ENCODE measurements around the gene CBR1. TPM values are rescaled to one million over a fixed set of nuclear protein-coding genes. Genes with fewer than 3 reads are reported as not detected.

Gene CBR1
- total RNA-seq, 1 experiment from 2014 or later = 297 TPM

DNA sequence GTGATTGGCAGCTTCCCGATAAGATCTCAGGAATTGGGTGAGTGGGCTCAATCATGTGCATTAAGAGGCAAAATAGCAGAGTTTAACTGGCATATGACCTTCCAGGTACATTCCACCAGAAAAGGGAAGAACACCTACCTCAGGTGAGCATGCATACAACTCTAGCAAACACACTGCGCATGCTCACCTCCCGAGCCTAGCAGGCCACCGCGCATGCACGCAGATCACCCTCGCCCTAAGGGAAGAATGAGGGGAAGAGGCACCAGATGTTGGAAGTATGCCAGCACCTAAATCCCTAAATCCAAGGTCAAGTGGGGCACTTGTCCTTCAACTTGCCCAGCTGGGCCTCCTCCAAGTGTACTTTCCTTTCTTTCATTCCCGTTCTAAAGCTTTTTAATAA, 41.4 kb downstream of the CBR1 start:
- POLR2A ChIA-PET (ENCODE audit: unreplicated experiment) = interaction anchor here (0.8 kb wide), 1 partner anchor 65 kb away, joined by 6 read pairs; no protein-coding TSS in a partner anchor
- Histone ChIP-seq H3K27me3 (ENCODE audit: low read length) (no peaks in the 10 kb centered on the region), H3F3A (ENCODE audit: low read length, unreplicated experiment) (no peaks in the 10 kb centered on the region), H3K4me3 (ENCODE audit: low read length) (no peak overlapping the region), H3K27ac (ENCODE audit: low read length) (no peak overlapping the region), H3K79me2 (ENCODE audit: low read length) (no peaks in the 10 kb centered on the region), H4K20me1 (ENCODE audit: low read length) (no peaks in the 10 kb centered on the region), H3K9me2 (replicated peaks; ENCODE audit: low read length) (no peaks in the 10 kb centered on the region), H3K9me3 (ENCODE audit: low read length) (no peaks in the 10 kb centered on the region), H3K4me1 (ENCODE audit: insufficient read depth, low read length) (peaks cover 16% of the 10 kb centered on the region), H2AFZ (ENCODE audit: low read length) (no peak overlapping the region), H3K4me2 (ENCODE audit: low read length) (no peak overlapping the region), H3K9ac (ENCODE audit: low read length) (no peak overlapping the region), H3K36me3 (ENCODE audit: low read depth, low read length) (no peaks in the 10 kb centered on the region)
- TF ChIP-seq EZH2 (IDR thresholded peaks at IDR 0.05; ENCODE audit: low read length, unreplicated experiment) = no peak
- no peak for TF ChIP-seq EZH2phosphoT487 (IDR thresholded peaks at IDR 0.05; ENCODE audit: borderline replicate concordance, low read length)
- TF ChIP-seq, protein P1, sequence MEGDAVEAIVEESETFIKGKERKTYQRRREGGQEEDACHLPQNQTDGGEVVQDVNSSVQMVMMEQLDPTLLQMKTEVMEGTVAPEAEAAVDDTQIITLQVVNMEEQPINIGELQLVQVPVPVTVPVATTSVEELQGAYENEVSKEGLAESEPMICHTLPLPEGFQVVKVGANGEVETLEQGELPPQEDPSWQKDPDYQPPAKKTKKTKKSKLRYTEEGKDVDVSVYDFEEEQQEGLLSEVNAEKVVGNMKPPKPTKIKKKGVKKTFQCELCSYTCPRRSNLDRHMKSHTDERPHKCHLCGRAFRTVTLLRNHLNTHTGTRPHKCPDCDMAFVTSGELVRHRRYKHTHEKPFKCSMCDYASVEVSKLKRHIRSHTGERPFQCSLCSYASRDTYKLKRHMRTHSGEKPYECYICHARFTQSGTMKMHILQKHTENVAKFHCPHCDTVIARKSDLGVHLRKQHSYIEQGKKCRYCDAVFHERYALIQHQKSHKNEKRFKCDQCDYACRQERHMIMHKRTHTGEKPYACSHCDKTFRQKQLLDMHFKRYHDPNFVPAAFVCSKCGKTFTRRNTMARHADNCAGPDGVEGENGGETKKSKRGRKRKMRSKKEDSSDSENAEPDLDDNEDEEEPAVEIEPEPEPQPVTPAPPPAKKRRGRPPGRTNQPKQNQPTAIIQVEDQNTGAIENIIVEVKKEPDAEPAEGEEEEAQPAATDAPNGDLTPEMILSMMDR (conservative IDR thresholded peaks at IDR 0.05; ENCODE audit: low read depth, low read length) = no peak
- intact Hi-C loops (cut with micrococcal nuclease) = no loop called here
- no TSS peak for BruUV-seq (replicated peaks)
- CTCF ChIA-PET = no interaction called here
- DNase-seq (no peak), ATAC-seq (no peak)

DNA sequence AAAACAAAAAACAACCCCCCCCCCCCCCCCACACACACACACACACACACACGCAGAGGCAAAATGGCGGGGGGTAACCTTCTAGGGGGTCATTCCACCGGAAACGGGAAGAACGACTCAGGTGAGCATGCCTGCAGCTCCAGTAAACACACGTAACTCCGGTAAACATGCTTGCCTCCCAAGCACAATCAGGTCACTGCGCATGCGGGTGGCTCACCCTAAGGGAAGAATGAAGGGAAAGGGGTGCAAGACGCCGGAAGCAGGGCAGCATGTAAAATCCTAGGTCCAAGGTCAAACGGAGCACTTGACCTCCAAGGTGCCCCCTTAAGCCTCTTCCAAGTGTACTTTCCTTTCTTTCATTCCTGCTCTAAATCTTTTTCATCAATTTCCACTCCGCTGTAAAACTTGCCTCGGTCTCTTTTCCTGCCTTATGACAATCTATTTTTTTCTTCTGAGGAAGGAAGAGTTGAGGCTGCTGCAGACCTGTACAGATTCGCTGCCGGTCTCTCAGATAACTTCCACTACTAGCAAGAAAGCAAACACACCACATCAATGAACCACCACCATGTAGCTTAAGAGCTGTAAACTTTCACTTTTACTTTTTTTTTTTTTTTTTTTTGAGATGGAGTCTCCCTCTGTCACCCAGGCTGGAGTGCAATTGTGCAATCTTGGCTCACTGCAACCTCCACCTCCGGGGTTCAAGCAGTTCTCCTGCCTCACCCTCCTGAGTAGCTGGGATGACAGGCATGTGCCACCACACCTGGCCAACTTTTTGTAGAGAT, 44.0 kb downstream of the CBR1 start:
- H3K9me3 ChIP-seq (ENCODE audit: low read length) = no peaks in the 10 kb centered on the region
- H3K79me2 ChIP-seq (ENCODE audit: low read length) = no peaks in the 10 kb centered on the region
- peaks cover 16% of the 10 kb centered on the region for H3K4me1 ChIP-seq (ENCODE audit: insufficient read depth, low read length)
- ChIA-PET POLR2A (ENCODE audit: unreplicated experiment) (interaction anchor here (0.5 to 0.7 kb wide), 2 partner anchors 39 to 54 kb away, joined by 3 read pairs; partner anchors contain the start of gene SETD4), CTCF (no interaction called here)
- intact Hi-C loops (cut with micrococcal nuclease) = loop anchor here (2.0 kb wide), 2 partner anchors 85 to 173 kb away; no protein-coding TSS in a partner anchor
- no peaks in the 10 kb centered on the region for H3K9me2 ChIP-seq (replicated peaks; ENCODE audit: low read length)
- H3K27me3 ChIP-seq (ENCODE audit: low read length) = no peaks in the 10 kb centered on the region
- ATAC-seq (peak; percentile 46), DNase-seq (peak; percentile 78)
- peak overlapping the region; percentile 95 for H2AFZ ChIP-seq (ENCODE audit: low read length)
- H3K36me3 ChIP-seq (ENCODE audit: low read depth, low read length) = no peaks in the 10 kb centered on the region
- H3K9ac ChIP-seq (ENCODE audit: low read length) = peak overlapping the region; percentile 78
- peak overlapping the region; percentile 65 for H3K27ac ChIP-seq (ENCODE audit: low read length)
- BruUV-seq (replicated peaks) = no TSS peak
- peak overlapping the region; percentile 93 for H3K4me2 ChIP-seq (ENCODE audit: low read length)
- TF ChIP-seq EZH2phosphoT487 (IDR thresholded peaks at IDR 0.05; ENCODE audit: borderline replicate concordance, low read length) (no peak), EZH2 (IDR thresholded peaks at IDR 0.05; ENCODE audit: low read length, unreplicated experiment) (no peak)
- TF ChIP-seq, protein P1 (conservative IDR thresholded peaks at IDR 0.05; ENCODE audit: low read depth, low read length) = no peak
- peak overlapping the region; percentile 71 for H3K4me3 ChIP-seq (ENCODE audit: low read length)
- no peaks in the 10 kb centered on the region for H4K20me1 ChIP-seq (ENCODE audit: low read length)
- no peaks in the 10 kb centered on the region for H3F3A ChIP-seq (ENCODE audit: low read length, unreplicated experiment)

GRCh38 chr21:36115138-36115730, 45.4 kb downstream of the CBR1 start:
- no peak overlapping the region for H2AFZ ChIP-seq (ENCODE audit: low read length)
- intact Hi-C loops (cut with micrococcal nuclease) = no loop called here
- POLR2A ChIA-PET (ENCODE audit: unreplicated experiment) = no interaction called here
- no peak for ATAC-seq
- no peaks in the 10 kb centered on the region for H3K36me3 ChIP-seq (ENCODE audit: low read depth, low read length)
- no peak overlapping the region for H3K4me3 ChIP-seq (ENCODE audit: low read length)
- no peak overlapping the region for H3K4me2 ChIP-seq (ENCODE audit: low read length)
- no peaks in the 10 kb centered on the region for H3K9me3 ChIP-seq (ENCODE audit: low read length)
- no peaks in the 10 kb centered on the region for H3F3A ChIP-seq (ENCODE audit: low read length, unreplicated experiment)
- no TSS peak for BruUV-seq (replicated peaks)
- H4K20me1 ChIP-seq (ENCODE audit: low read length) = no peaks in the 10 kb centered on the region
- CTCF ChIA-PET = no interaction called here
- no peaks in the 10 kb centered on the region for H3K27me3 ChIP-seq (ENCODE audit: low read length)
- no peak for DNase-seq
- H3K4me1 ChIP-seq (ENCODE audit: insufficient read depth, low read length) = peaks cover 16% of the 10 kb centered on the region
- H3K9ac ChIP-seq (ENCODE audit: low read length) = no peak overlapping the region
- no peaks in the 10 kb centered on the region for H3K79me2 ChIP-seq (ENCODE audit: low read length)
- H3K27ac ChIP-seq (ENCODE audit: low read length) = no peak overlapping the region
- no peak for TF ChIP-seq EZH2phosphoT487 (IDR thresholded peaks at IDR 0.05; ENCODE audit: borderline replicate concordance, low read length)
- no peaks in the 10 kb centered on the region for H3K9me2 ChIP-seq (replicated peaks; ENCODE audit: low read length)

All from PC-3 (cell line).